GM12875 (cell line): ENCODE results near the gene NCS1.

Source experiments
- H3K4me3 ChIP-seq: one replicate; pipeline ENCODE4 v1.5.1; 2011; ENCODE audit warnings: low read depth, low read length, control low read depth
- CTCF ChIP-seq: IDR thresholded peaks from 2 replicates; pipeline ENCODE4 v1.5.1; 2011; ENCODE audit warnings: low read depth, mild to moderate bottlenecking, control low read depth, inconsistent platforms, low read length, moderate library complexity, borderline replicate concordance; ENCODE audit not compliant: insufficient read depth

The NCS1 gene

GRCh38 chr9:130194378-130194932, 22.3 kb downstream of the NCS1 start:
- no peak for TF ChIP-seq CTCF
- H3K4me3 ChIP-seq = no peak overlapping the region

- no peak for TF ChIP-seq CTCF
- no peak overlapping the region for H3K4me3 ChIP-seq
These were observed 23.4 kb downstream of the NCS1 start for GRCh38 chr9:130195638-130196037.

GRCh38 chr9:130196643-130197042, 24.4 kb downstream of the NCS1 start:
- H3K4me3 ChIP-seq = no peak overlapping the region
- no peak for TF ChIP-seq CTCF

GRCh38 chr9:130197386-130197785, 25.2 kb downstream of the NCS1 start:
- H3K4me3 ChIP-seq = no peak overlapping the region
- no peak for TF ChIP-seq CTCF

GRCh38 chr9:130197888-130198287, 25.7 kb downstream of the NCS1 start:
- no peak overlapping the region for H3K4me3 ChIP-seq
- no peak for TF ChIP-seq CTCF

- TF ChIP-seq CTCF = no peak
- H3K4me3 ChIP-seq = no peak overlapping the region
These were observed 26.4 kb downstream of the NCS1 start for GRCh38 chr9:130198501-130199179.

- no peak overlapping the region for H3K4me3 ChIP-seq
- TF ChIP-seq CTCF = no peak
These were observed 27.4 kb downstream of the NCS1 start for GRCh38 chr9:130199605-130200004.
